Spinal cord (tissue), 10 donors: Measurements from ENCODE around the gene DISC1. TPM values are rescaled to one million over a fixed set of nuclear protein-coding genes. Genes with fewer than 3 reads are reported as not detected.

Experiments
- DNase-seq, 6 donors: peaks; one replicate each; pipeline versions ENCODE4 v3.0.0 to v3.0.0-alpha.2; 2013 to 2015; ENCODE audit warnings: low spot score in 6 of 6, low read depth in 4 of 6
- H3K27ac ChIP-seq: one replicate; pipeline ENCODE4 v1.5.1; 2013; ENCODE audit warnings: low read depth, low read length, control low read depth
- H3K27me3 ChIP-seq: one replicate; pipeline ENCODE4 v1.6.1; 2013; ENCODE audit warnings: low read length; ENCODE audit not compliant: control insufficient read depth, insufficient read depth
- H3K36me3 ChIP-seq: one replicate; pipeline ENCODE4 v1.6.1; 2013; ENCODE audit warnings: low read length; ENCODE audit not compliant: control insufficient read depth, insufficient read depth
- H3K4me1 ChIP-seq: one replicate; pipeline ENCODE4 v1.6.1; 2013; ENCODE audit warnings: low read length; ENCODE audit not compliant: control insufficient read depth, insufficient read depth
- H3K4me3 ChIP-seq: one replicate; pipeline ENCODE4 v1.5.1; 2013; ENCODE audit warnings: low read depth, low read length, control low read depth
- H3K9me3 ChIP-seq: one replicate; pipeline ENCODE4 v1.6.1; 2013; ENCODE audit warnings: low read length; ENCODE audit not compliant: control insufficient read depth, insufficient read depth
- WGBS: methylation state at CpG from one replicate; pipeline ENCODE4 v1.1.5; 2013; ENCODE audit warnings: missing lambda C conversion rate; ENCODE audit not compliant: insufficient coverage; 5-methylcytosine and 5-hydroxymethylcytosine counted together
- polyA plus RNA-seq, 2 donors: library from polyadenylated mRNA; unstranded; fragments of 120-200 nt; gene quantifications; one replicate each; pipeline ENCODE4 v1.2.1, GENCODE V29; 2013; ENCODE audit not compliant: insufficient read length in 2 of 2
- total RNA-seq, 2 donors: library from RNA; depleted of rRNA in 1 of 2; stranded (reverse); fragments of 120-200 nt in 1 of 2; fragments of >200 nt in 1 of 2; gene quantifications; one replicate each; pipeline versions ENCODE4 v1.2.3 to v1.2.4, GENCODE V29; 2013 to 2014
- donor health status: healthy.

The DISC1 gene
- total and polyA plus RNA-seq, 4 donors: 8.3 to 22.1 (median 13.7) TPM

GRCh38 chr1:231748760-231749415 lies 122.3 kb downstream of the DISC1 start:
- Histone ChIP-seq H3K27ac (no peak overlapping the region), H3K4me1 (no peaks in the 10 kb centered on the region), H3K9me3 (peaks cover 6% of the 10 kb centered on the region), H3K4me3 (no peak overlapping the region), H3K27me3 (no peaks in the 10 kb centered on the region), H3K36me3 (peaks cover 3% of the 10 kb centered on the region)
- no CpG with 5 or more reads among the region's 2 CpGs for WGBS
- DNase-seq: peak in 2 of 6 donors; percentile 18 to 63

GRCh38 chr1:231750296-231750695 lies 123.7 kb downstream of the DISC1 start:
- no peak overlapping the region for H3K4me3 ChIP-seq
- WGBS: no CpG with 5 or more reads among the region's 2 CpGs
- peaks cover 3% of the 10 kb centered on the region for H3K36me3 ChIP-seq

GRCh38 chr1:231750818-231751362 lies 124.3 kb downstream of the DISC1 start:
- Histone ChIP-seq H3K9me3 (peaks cover 6% of the 10 kb centered on the region), H3K27ac (no peak overlapping the region), H3K27me3 (no peaks in the 10 kb centered on the region), H3K4me1 (no peaks in the 10 kb centered on the region), H3K36me3 (peaks cover 3% of the 10 kb centered on the region), H3K4me3 (no peak overlapping the region)
- DNase-seq: no peak
- no CpG with 5 or more reads among the region's 3 CpGs for WGBS

More at GRCh38 chr1:231750296-231750695, 123.7 kb downstream of the DISC1 start:
- no peaks in the 10 kb centered on the region for H3K27me3 ChIP-seq
- H3K4me1 ChIP-seq: no peaks in the 10 kb centered on the region
- H3K9me3 ChIP-seq: peaks cover 6% of the 10 kb centered on the region
- DNase-seq: no peak
- no peak overlapping the region for H3K27ac ChIP-seq

GRCh38 chr1:231751415-231751814 lies 124.8 kb downstream of the DISC1 start:
- Histone ChIP-seq H3K36me3 (peaks cover 3% of the 10 kb centered on the region), H3K9me3 (peaks cover 6% of the 10 kb centered on the region), H3K4me3 (no peak overlapping the region), H3K27me3 (no peaks in the 10 kb centered on the region), H3K27ac (no peak overlapping the region), H3K4me1 (no peaks in the 10 kb centered on the region)
- DNase-seq: no peak

GRCh38 chr1:231753313-231753712 lies 126.7 kb downstream of the DISC1 start:
- WGBS: 86% methylated on average over 3 of the region's 3 CpGs
- no peak overlapping the region for H3K27ac ChIP-seq
- no peaks in the 10 kb centered on the region for H3K27me3 ChIP-seq
- no peak overlapping the region for H3K4me3 ChIP-seq
- peaks cover 6% of the 10 kb centered on the region for H3K9me3 ChIP-seq
- no peaks in the 10 kb centered on the region for H3K4me1 ChIP-seq
- DNase-seq: no peak
- peaks cover 3% of the 10 kb centered on the region for H3K36me3 ChIP-seq

- no peak overlapping the region for H3K27ac ChIP-seq
- no peaks in the 10 kb centered on the region for H3K27me3 ChIP-seq
- no peaks in the 10 kb centered on the region for H3K4me1 ChIP-seq
- DNase-seq: no peak
- H3K9me3 ChIP-seq: peaks cover 6% of the 10 kb centered on the region
- no peaks in the 10 kb centered on the region for H3K36me3 ChIP-seq
- WGBS: no CpG with 5 or more reads among the region's 2 CpGs
- no peak overlapping the region for H3K4me3 ChIP-seq
These were observed 130.5 kb downstream of the DISC1 start for GRCh38 chr1:231757101-231757404.

- H3K4me1 ChIP-seq: no peaks in the 10 kb centered on the region
- H3K27ac ChIP-seq: no peak overlapping the region
- 93% methylated on average over 3 of the region's 8 CpGs for WGBS
- no peaks in the 10 kb centered on the region for H3K36me3 ChIP-seq
- DNase-seq: no peak
- H3K27me3 ChIP-seq: no peaks in the 10 kb centered on the region
- no peak overlapping the region for H3K4me3 ChIP-seq
- H3K9me3 ChIP-seq: peaks cover 6% of the 10 kb centered on the region
These were observed 131.2 kb downstream of the DISC1 start for GRCh38 chr1:231757759-231758158.

- no peaks in the 10 kb centered on the region for H3K9me3 ChIP-seq
- no peak overlapping the region for H3K27ac ChIP-seq
- H3K27me3 ChIP-seq: no peaks in the 10 kb centered on the region
- 87% methylated on average over 3 of the region's 3 CpGs for WGBS
- DNase-seq: peak in 1 of 6 donors; percentile 8
- H3K4me3 ChIP-seq: no peak overlapping the region
- H3K36me3 ChIP-seq: no peaks in the 10 kb centered on the region
- no peaks in the 10 kb centered on the region for H3K4me1 ChIP-seq
These were observed 134.7 kb downstream of the DISC1 start for GRCh38 chr1:231761252-231761651.

GRCh38 chr1:231761747-231762541 lies 135.4 kb downstream of the DISC1 start:
- Histone ChIP-seq H3K27me3 (no peaks in the 10 kb centered on the region), H3K36me3 (no peaks in the 10 kb centered on the region), H3K9me3 (no peaks in the 10 kb centered on the region), H3K4me3 (no peak overlapping the region), H3K27ac (no peak overlapping the region), H3K4me1 (no peaks in the 10 kb centered on the region)
- no peak for DNase-seq
- WGBS: no CpG with 5 or more reads among the region's 6 CpGs

- Histone ChIP-seq H3K4me1 (no peaks in the 10 kb centered on the region), H3K9me3 (no peaks in the 10 kb centered on the region), H3K4me3 (no peak overlapping the region), H3K27me3 (no peaks in the 10 kb centered on the region), H3K27ac (no peak overlapping the region), H3K36me3 (no peaks in the 10 kb centered on the region)
- no peak for DNase-seq
- no CpG with 5 or more reads among the region's 2 CpGs for WGBS
These were observed 136.9 kb downstream of the DISC1 start for GRCh38 chr1:231763456-231763855.
